OCI-LY7 (cell line): Measurements from ENCODE around the gene NXPH1. TPM values are rescaled to one million over a fixed set of nuclear protein-coding genes. Genes with fewer than 3 reads are reported as not detected.

Experiments
- BruUV-seq: library from RNA; stranded (reverse); fragments of 400-500 nt; replicated peaks from 2 replicates; lab custom pipeline; 2021; lab: Mats Ljungman, UMichigan
- CTCF ChIA-PET: fragments of 300-600 bp; sonication (Branson Sonifier 250); formaldehyde crosslinking; loops from one replicate; lab custom pipeline; 2022; ENCODE audit warnings: antibody characterized with exemption; ENCODE audit not compliant: unreplicated experiment; lab: Charles Lee
- POLR2A ChIA-PET: fragments of 300-600 bp; sonication (Branson Sonifier 250); formaldehyde crosslinking; loops from one replicate; lab custom pipeline; 2022; ENCODE audit warnings: antibody characterized with exemption; lab: Charles Lee
- DNase-seq: peaks from one replicate; pipeline ENCODE4 v3.0.0-alpha.2; 2015; ENCODE audit warnings: low spot score
- H2AFZ ChIP-seq: fragments of 200-600 bp; sonication (generic), shearing (Covaris generic); 2 replicates; pipeline ENCODE4 v1.6.1; 2014; ENCODE audit warnings: mild to moderate bottlenecking, antibody characterized with exemption, low read length, moderate library complexity
- H3K27ac ChIP-seq: fragments of 200-600 bp; sonication (generic); 2 replicates; pipeline ENCODE4 v1.5.1; 2014; ENCODE audit warnings: mixed run types, low read depth, mild to moderate bottlenecking, moderate library complexity, low read length, inconsistent platforms; ENCODE audit not compliant: poor library complexity, severe bottlenecking
- H3K36me3 ChIP-seq: fragments of 200-600 bp; sonication (generic); 2 replicates; pipeline ENCODE4 v1.6.1; 2014; ENCODE audit warnings: mild to moderate bottlenecking, antibody characterized with exemption, low read length, moderate library complexity, mixed read lengths; ENCODE audit not compliant: insufficient read depth
- H3K4me1 ChIP-seq: fragments of 200-600 bp; sonication (generic); 2 replicates; pipeline ENCODE4 v1.5.1; 2014; ENCODE audit warnings: mild to moderate bottlenecking, low read length; ENCODE audit not compliant: insufficient read depth, poor library complexity, severe bottlenecking
- H3K4me2 ChIP-seq: fragments of 200-600 bp; sonication (generic); 2 replicates; pipeline ENCODE4 v1.6.1; 2014; ENCODE audit warnings: mild to moderate bottlenecking, low read length
- H3K4me3 ChIP-seq: fragments of 200-600 bp; sonication (generic); 2 replicates; pipeline ENCODE4 v1.5.1; 2014; ENCODE audit warnings: mild to moderate bottlenecking, low read depth, low read length; ENCODE audit not compliant: poor library complexity, severe bottlenecking
- H3K79me2 ChIP-seq: fragments of 200-600 bp; sonication (generic); 2 replicates; pipeline ENCODE4 v1.6.1; 2016; ENCODE audit warnings: low read depth, mild to moderate bottlenecking, low read length, moderate library complexity, mixed read lengths; ENCODE audit not compliant: insufficient read depth
- H3K9me2 ChIP-seq: fragments of 200-600 bp; sonication (generic); 2 replicates; pipeline ENCODE4 v1.6.1; 2016; ENCODE audit warnings: mild to moderate bottlenecking, low read length, mixed read lengths; ENCODE audit not compliant: insufficient read depth
- H3K9me3 ChIP-seq: fragments of 200-600 bp; sonication (generic); 2 replicates; pipeline ENCODE4 v1.6.1; 2014; ENCODE audit warnings: mild to moderate bottlenecking, mixed run types, low read length, mixed read lengths
- H4K20me1 ChIP-seq: fragments of 200-600 bp; sonication (generic); 2 replicates; pipeline ENCODE4 v1.6.1; 2014; ENCODE audit warnings: mild to moderate bottlenecking, antibody characterized with exemption, low read length, moderate library complexity, mixed read lengths; ENCODE audit not compliant: insufficient read depth
- EZH2phosphoT487 ChIP-seq: fragments of 200-600 bp; sonication (generic); IDR thresholded peaks from 2 replicates; pipeline ENCODE4 v1.6.1; 2018; ENCODE audit warnings: low read depth, borderline replicate concordance, mild to moderate bottlenecking, mixed run types, antibody characterized with exemption, low read length, moderate library complexity, mixed read lengths
- intact Hi-C: fragments of 100-400 bp; cut with micrococcal nuclease; formaldehyde crosslinking; loops from one replicate; pipeline ENCODE4 v1.10.0; 2022; ENCODE audit not compliant: unreplicated experiment
- total RNA-seq, 2 experiments: library from RNA; depleted of rRNA in 1 of 2; stranded (reverse); fragments of >200 nt in 1 of 2; shearing (Covaris generic) in 1 of 2; gene quantifications; 2 replicates each; pipeline ENCODE4 v1.2.3, GENCODE V29; 2014 to 2022
- TF ChIP-seq, protein P1 (sequence below): fragments of 200-600 bp; sonication (generic); conservative IDR thresholded peaks from 2 replicates; pipeline ENCODE4 v1.5.1; 2014; ENCODE audit warnings: mild to moderate bottlenecking, antibody characterized with exemption, low read length, moderate library complexity, mixed read lengths

The NXPH1 gene
- total RNA-seq, 2 experiments from 2014 or later, result not detected

DNA sequence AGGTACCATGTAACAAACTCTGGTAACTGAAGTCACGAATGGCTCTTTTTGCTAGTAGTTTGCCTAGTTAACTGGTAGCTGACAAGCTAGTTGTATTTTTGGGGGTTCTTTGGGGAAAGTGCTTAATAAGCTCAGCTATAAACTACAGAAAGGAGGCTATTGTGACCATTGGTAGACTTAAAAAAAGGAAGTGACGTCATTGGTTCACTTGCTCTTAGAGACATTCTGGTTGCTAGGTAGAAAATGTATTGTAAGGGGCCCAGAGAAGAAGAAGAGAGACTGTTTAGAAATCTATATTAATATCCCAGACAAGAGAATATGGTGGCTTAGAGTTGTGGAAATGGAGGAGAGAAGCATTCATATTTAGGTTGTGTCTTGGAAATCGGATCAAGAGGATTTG lies 103.0 kb downstream of the NXPH1 start:
- no peaks in the 10 kb centered on the region for H3K4me1 ChIP-seq
- no peaks in the 10 kb centered on the region for H3K36me3 ChIP-seq
- intact Hi-C loops, result no loop called here
- DNase-seq, result peak; percentile 10
- no TSS peak for BruUV-seq
- TF ChIP-seq EZH2phosphoT487, result no peak
- TF ChIP-seq, protein P1, sequence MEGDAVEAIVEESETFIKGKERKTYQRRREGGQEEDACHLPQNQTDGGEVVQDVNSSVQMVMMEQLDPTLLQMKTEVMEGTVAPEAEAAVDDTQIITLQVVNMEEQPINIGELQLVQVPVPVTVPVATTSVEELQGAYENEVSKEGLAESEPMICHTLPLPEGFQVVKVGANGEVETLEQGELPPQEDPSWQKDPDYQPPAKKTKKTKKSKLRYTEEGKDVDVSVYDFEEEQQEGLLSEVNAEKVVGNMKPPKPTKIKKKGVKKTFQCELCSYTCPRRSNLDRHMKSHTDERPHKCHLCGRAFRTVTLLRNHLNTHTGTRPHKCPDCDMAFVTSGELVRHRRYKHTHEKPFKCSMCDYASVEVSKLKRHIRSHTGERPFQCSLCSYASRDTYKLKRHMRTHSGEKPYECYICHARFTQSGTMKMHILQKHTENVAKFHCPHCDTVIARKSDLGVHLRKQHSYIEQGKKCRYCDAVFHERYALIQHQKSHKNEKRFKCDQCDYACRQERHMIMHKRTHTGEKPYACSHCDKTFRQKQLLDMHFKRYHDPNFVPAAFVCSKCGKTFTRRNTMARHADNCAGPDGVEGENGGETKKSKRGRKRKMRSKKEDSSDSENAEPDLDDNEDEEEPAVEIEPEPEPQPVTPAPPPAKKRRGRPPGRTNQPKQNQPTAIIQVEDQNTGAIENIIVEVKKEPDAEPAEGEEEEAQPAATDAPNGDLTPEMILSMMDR, result no peak
- no peaks in the 10 kb centered on the region for H3K79me2 ChIP-seq
- H3K9me3 ChIP-seq, result no peaks in the 10 kb centered on the region
- no peak overlapping the region for H2AFZ ChIP-seq
- POLR2A ChIA-PET, result no interaction called here
- no peaks in the 10 kb centered on the region; the same call in 1 of the 2 replicates for H4K20me1 ChIP-seq
- no peak overlapping the region for H3K27ac ChIP-seq
- no peak overlapping the region for H3K4me3 ChIP-seq
- H3K9me2 ChIP-seq, result no peaks in the 10 kb centered on the region
- no peak overlapping the region for H3K4me2 ChIP-seq
- CTCF ChIA-PET, result no interaction called here

DNA sequence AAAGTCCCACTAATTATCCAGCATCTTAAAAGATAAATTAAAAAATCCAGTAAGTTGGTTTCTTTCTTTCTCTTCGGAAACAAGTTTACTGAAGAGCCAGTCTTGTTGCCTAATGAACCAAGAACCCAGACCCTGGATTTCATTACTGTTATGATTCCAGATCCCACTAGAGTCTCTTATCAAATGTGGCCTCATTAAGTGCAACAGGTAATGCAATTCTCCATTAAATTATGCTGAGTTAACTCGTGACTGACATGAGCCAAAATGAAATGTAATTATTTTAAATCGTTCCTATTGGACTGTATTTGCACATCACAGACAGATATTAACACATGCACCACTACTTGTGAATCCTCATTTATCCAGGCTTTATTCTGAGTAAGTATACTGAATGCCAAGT lies 115.6 kb downstream of the NXPH1 start:
- DNase-seq, result no peak
- Histone ChIP-seq H3K36me3 (no peaks in the 10 kb centered on the region), H3K4me1 (no peaks in the 10 kb centered on the region), H3K4me2 (no peak overlapping the region), H3K79me2 (no peaks in the 10 kb centered on the region), H4K20me1 (no peaks in the 10 kb centered on the region), H3K4me3 (no peak overlapping the region), H2AFZ (no peak overlapping the region), H3K9me3 (no peaks in the 10 kb centered on the region), H3K9me2 (no peaks in the 10 kb centered on the region), H3K27ac (no peak overlapping the region)
- ChIA-PET CTCF (no interaction called here), POLR2A (no interaction called here)
- no peak for TF ChIP-seq EZH2phosphoT487
- TF ChIP-seq, protein P1, result no peak
- BruUV-seq, result no TSS peak
- intact Hi-C loops, result no loop called here

DNA sequence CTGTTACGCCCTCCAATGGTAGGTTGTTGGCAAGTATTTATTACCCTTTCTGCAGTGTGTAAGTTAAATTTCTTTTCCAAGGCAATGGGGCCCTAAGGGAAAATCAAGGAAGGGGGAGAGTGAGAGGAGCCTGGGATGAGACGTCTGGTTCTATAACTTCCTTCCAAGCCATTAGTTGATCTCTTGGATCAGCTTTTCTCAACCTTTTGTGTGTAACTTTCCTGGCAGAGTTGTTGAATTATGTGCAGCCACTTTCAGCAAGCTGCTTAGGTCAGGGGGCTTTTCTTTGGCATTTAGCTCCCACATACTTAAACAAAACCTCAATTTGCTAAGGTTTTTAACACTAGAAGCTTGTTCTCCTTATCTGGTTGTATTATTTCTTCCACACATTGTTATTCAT lies 127.1 kb downstream of the NXPH1 start:
- CTCF ChIA-PET, result no interaction called here
- Histone ChIP-seq H4K20me1 (no peaks in the 10 kb centered on the region), H3K36me3 (no peaks in the 10 kb centered on the region), H3K4me2 (no peak overlapping the region), H2AFZ (no peak overlapping the region), H3K79me2 (no peaks in the 10 kb centered on the region), H3K9me2 (no peaks in the 10 kb centered on the region), H3K27ac (no peak overlapping the region), H3K9me3 (no peaks in the 10 kb centered on the region), H3K4me3 (no peak overlapping the region), H3K4me1 (no peaks in the 10 kb centered on the region)
- TF ChIP-seq EZH2phosphoT487, result no peak
- TF ChIP-seq, protein P1, result no peak
- POLR2A ChIA-PET, result no interaction called here
- DNase-seq, result no peak
- intact Hi-C loops, result no loop called here
- BruUV-seq, result no TSS peak
